AG09319 (cell line): ENCODE data around the gene TMED4.
"Not testable (repeated sequence)": the region's sequence is repeated elsewhere in the genome, so short reads cannot be mapped to it uniquely, and the experiment has no call there.

Experiments used
- DNase-seq: peaks from one replicate; pipeline ENCODE4 v3.0.0-alpha.2; 2010; ENCODE audit warnings: low read depth; ENCODE audit errors: extremely low read depth
- CTCF ChIP-seq: IDR thresholded peaks from 2 replicates; pipeline ENCODE4 v1.5.1; 2011; ENCODE audit warnings: low read depth, mild to moderate bottlenecking, inconsistent platforms, low read length, moderate library complexity

TMED4 gene

DNA sequence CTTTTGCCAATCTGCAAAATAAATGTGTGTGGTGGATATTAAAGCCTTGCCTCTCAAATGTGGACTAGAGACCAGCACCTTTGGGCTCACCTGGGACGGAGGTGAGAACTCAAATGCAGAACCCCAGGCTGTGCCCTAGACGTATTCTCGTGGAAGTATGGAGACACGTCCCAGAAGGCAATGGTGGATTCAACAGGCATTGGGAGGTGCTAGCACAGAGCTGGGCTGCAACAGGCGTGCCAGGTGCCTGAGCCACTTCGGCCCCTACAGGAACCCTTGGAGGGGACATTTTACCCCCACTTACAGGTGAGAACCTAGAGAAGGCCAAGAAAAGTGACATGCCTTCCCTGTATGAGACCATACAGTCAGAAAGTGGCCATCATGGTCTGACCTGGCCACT is 20.6 kb downstream of the TMED4 start:
- no peak for TF ChIP-seq CTCF
- no peak for DNase-seq

- no peak for TF ChIP-seq CTCF
- DNase-seq = no peak
Observed at GRCh38 chr7:44559485-44559884, 22.5 kb downstream of the TMED4 start.

DNA sequence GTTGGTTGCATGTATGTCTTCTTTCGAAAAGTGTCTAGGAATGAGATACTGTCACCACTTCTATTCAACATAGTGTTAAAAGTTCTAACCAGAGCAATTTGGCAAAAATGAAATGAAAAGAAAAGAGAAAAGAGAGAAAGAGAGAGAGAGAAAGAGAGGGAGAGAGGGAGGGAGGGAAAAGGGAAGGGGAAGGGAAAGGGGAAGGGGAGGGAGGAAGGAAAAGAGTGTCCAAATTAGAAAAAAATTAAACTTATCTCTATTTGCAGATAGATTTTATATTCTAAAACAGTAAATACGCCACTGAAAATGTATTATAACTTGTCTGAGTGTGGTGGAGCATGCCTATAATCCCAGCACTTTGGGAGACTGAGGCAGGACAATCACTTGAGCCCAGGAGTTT is 24.5 kb downstream of the TMED4 start:
- no peak for TF ChIP-seq CTCF
- DNase-seq = no peak

DNA sequence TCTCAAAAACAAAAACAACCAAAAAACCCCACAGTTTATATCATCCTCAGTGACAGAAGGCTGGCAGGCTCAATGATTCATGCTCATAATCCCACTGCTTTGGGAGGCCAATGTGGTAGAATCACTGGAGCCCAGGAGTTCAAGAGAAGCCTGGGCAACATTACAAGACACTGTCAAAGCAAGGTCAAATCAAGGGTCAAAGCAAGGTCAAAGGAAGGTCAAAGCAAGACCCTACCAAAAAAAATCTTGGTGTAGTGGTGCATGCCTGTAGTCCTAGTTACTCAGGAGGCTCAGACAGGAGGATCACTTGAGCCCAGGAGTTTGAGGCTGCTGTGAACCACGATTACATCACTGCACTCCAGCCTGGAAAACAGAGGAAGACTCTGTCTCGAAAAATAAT is 26.7 kb downstream of the TMED4 start:
- no peak for DNase-seq
- TF ChIP-seq CTCF = no peak

GRCh38 chr7:44552473-44553005 is 29.5 kb downstream of the TMED4 start:
- DNase-seq = not testable (repeated sequence)

DNA sequence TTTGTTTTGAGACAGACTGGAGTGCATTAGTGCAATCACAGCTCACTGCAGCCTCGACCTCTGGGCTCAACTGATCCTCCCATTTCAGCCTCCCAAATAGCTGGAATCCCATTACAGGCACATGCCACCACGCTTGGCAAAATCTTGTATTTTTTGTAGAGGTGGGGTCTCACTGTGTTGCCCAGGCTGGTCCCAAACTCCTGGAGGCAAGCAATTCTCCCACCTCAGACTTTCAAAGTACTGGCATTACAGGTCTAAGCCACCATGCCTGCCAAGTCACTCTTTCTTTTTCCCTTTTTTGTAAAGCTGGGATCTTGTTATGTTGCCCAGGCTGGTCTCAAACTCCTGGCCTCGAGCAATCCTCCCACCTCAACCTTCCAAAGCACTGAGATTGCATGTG is 32.6 kb downstream of the TMED4 start:
- DNase-seq = no peak
- TF ChIP-seq CTCF = no peak

DNA sequence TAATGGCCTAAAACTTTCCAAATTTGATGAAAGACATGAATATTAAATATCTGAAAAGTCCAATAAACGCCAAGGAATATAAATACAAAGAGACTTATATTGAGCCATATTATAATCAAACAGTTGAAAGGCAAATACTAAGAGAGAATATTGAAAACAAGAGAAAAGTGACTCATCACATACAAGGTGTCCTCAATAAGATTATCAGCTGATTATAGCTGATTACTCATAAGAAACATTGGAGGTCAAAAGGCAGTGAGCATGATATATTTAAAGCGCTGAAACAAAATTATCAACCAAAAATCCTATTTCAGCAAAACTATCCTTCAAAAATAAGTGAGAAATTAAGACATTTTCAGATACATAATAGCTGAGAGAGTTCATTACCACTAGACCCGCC is 33.1 kb downstream of the TMED4 start:
- no peak for DNase-seq
- no peak for TF ChIP-seq CTCF

GRCh38 chr7:44547536-44548231 is 34.3 kb downstream of the TMED4 start:
- TF ChIP-seq CTCF = no peak
- DNase-seq = no peak
